GM18861 (cell line): ENCODE measurements around the gene CFAP46.
"Not testable (repeated sequence)": the region's sequence is repeated elsewhere in the genome, so short reads cannot be mapped to it uniquely, and the experiment has no call there.

Experiments
- ATAC-seq: cut with Tn5 transposase; IDR thresholded peaks from one replicate; pipeline ENCODE4 v1.9.1; 2021; ENCODE audit not compliant: unreplicated experiment

Gene CFAP46

GRCh38 chr10:132792796-132793195 is 149.6 kb downstream of the CFAP46 start:
- no peak for ATAC-seq

- not testable (repeated sequence) for ATAC-seq
Measured at GRCh38 chr10:132792099-132792498, 150.3 kb downstream of the CFAP46 start.

- ATAC-seq: no peak
Measured at GRCh38 chr10:132790934-132791829, 151.2 kb downstream of the CFAP46 start.

DNA sequence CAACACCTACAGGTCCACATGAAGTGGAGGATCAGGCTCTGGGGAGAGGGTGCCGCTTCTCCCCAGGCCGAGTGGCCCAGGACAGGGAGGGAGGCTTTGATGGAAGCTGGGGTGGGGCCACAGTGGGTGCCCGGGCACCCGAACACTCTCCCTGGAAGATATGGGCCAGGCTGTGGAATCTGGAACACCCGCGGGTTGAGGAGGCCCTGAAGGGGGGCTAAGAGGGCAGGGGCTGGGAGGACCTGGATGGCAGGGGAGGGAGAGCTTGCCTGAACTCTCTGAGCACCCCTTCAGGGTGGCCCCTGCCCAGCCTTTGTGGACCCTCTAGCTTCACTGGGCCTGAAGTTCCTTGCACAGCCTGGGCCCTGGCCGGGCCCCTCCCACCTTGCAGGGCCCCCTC is 151.9 kb downstream of the CFAP46 start:
- ATAC-seq: no peak

DNA sequence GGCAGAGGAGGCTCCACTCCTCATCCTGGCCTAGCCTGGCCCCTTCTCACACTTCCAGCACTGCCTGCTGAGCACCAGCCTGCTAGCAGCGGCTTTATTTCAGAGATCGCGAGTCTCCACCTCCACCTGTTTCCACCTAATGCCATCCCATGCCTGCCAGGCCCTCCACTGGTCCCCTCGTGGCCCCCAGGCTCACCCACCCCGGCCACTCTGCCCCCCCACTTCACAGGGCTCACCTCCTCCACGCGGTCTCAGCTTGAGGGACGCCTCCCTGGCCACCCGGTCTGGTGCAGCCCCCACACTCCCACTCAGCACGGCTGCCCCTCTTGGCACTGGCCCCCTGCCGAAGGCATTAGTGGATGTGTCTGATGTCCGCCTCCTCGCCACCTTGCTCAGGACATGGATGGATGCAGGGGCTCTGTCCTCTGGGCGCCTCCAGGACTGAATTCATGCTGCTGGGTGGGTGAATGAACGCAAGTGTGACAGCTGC is 152.7 kb downstream of the CFAP46 start:
- ATAC-seq: no peak

DNA sequence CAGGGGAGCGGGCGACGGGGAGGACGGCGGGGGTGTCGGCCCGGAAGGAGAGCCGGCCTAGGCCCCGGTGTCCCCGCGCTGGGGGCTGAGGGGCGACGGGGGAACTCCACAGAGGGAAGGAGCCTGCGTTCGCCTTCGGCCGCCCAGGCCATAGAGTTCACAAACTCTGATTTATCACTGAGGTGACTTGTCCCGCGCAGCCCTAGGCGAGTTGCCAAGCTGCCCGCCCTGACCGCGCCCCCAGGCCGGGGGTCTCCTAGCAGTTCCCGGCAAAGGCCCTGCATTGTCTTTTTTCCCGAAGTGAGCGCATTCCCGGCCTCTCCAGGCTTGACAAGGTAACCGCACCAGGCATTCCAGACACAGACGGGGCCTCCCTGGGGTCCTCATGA is 153.5 kb downstream of the CFAP46 start:
- no peak for ATAC-seq

DNA sequence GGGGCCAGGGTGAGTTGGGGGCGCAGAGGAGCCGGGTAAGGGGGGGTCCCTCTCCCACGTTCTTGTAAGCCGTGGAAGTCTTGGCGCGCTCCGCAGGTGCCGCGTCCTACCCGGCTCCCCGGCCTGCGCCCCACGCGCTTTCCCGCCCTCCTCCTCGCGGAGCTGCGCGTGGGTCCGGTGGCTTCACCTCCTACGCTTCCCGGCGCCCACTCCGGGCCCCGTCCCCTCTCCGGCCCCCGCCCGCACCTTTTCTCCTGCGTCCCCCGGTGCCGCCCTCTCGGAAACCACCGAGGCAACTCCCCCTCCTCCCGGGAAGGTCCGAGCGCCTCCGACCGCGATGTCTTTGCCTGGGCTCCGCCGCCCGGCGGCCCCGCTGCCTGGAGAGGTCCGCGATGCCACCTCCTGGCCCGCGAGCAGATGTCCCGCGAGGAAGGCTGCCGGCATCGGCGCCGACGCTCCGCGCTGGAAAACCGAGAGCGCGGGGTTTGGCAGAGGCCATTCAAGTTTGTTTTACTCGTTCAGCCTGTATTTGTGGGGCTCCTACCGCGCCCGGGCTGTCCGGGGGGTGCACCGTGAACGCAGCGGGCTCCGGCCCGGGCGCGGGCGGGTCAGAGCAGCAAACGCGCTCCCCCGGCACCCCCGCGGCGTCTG is 154.1 kb downstream of the CFAP46 start:
- ATAC-seq: no peak

- ATAC-seq: no peak
Measured at GRCh38 chr10:132787495-132788179, 154.7 kb downstream of the CFAP46 start.

DNA sequence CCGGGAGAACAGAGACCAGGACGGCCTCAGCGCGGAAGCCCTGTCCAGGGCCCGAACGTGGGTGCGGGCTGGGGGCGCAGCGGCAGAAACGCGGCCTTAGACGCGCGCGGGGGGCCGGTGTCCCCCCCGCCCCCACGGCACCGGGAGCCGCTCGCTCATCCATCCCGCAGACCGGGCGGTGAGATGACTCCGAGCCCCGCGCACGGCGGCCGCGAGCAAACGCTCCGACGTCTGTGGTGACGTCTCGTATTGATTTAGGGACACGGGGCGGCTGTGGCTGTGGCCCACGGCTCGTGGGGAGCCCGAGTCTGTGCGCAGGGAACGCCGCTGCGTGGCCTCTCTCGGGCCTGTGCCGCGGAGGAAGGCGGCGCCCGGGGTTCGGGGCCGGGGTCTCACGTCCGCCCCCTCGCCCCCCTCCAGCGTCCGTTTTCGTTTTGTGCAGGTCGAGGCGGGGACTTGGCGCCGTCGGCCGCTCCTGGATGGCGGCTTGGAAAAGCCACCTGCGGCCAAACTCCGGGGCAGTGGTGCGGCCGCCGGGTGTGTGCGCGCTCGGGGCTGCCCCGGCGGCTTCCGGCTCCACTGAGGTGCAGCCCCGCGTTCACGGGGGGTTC is 155.4 kb downstream of the CFAP46 start:
- no peak for ATAC-seq

DNA sequence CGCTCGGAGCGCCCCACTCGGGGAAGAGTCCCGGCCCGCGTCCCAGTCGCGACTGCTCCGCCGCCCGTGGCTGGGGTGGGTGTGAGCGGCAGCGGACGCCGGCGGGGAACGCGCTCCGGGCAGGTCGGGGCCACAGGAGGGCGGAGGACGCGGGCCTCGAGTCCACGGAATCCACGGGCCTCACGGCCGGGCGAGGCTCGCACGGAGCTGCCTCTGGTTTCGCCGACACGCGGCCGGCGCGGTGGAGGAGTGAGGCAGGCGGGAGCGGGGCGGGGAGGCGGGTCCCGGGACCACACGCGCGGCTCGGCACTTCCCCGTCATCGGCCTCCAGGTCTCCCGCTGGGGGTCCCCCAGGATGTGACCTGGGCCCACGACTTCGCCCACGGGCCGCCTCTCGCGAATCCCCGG is 155.9 kb downstream of the CFAP46 start:
- no peak for ATAC-seq

GRCh38 chr10:132785723-132786475 is 156.5 kb downstream of the CFAP46 start, which contains the start of gene NKX6-2:
Gene NKX6-2 (minus strand): TSS chr10:132786147. CDS start chr10:132785948, 199 bp downstream.
- no peak for ATAC-seq

DNA sequence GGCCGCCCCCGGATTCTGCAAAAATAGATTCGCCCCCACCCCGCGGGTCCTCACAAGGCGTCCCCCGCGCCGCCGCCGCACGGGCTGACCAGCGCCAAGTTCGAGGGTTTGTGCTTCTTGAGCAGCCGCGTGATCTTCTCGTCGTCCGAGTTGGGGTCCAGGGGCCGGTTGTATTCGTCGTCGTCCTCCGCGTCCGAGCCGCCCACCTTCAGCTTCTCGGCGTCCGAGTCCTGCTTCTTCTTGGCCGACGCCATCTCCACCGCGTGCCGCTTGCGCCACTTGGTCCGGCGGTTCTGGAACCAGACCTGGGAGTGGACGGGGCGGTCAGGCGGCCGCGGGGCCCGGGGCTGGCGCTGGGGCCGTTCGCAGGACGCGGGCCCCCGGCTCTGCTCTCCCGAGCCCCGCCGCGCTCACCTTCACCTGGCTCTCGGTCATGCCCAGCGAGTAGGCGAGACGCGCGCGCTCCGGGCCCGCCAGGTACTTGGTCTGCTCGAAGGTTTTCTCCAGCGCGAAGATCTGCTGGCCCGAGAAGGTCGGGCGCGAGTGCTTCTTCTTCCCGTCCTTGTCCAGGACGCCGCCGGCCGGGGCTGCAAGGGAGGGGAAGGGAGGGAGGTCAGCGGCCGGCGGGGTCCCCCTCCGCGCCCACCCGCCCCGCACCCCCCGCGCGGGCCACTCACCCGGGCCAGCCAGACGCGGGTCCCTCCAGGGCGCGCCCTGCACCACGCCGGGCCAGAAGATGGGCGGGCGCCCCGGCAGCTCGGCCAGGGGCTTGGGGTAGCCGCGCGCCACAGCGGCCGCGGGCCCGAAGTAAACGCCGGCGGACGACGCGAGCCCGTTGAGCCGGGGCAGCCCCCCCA is 157.3 kb downstream of the CFAP46 start:
- ATAC-seq: no peak

GRCh38 chr10:132783940-132784865 is 158.2 kb downstream of the CFAP46 start:
- no peak for ATAC-seq

DNA sequence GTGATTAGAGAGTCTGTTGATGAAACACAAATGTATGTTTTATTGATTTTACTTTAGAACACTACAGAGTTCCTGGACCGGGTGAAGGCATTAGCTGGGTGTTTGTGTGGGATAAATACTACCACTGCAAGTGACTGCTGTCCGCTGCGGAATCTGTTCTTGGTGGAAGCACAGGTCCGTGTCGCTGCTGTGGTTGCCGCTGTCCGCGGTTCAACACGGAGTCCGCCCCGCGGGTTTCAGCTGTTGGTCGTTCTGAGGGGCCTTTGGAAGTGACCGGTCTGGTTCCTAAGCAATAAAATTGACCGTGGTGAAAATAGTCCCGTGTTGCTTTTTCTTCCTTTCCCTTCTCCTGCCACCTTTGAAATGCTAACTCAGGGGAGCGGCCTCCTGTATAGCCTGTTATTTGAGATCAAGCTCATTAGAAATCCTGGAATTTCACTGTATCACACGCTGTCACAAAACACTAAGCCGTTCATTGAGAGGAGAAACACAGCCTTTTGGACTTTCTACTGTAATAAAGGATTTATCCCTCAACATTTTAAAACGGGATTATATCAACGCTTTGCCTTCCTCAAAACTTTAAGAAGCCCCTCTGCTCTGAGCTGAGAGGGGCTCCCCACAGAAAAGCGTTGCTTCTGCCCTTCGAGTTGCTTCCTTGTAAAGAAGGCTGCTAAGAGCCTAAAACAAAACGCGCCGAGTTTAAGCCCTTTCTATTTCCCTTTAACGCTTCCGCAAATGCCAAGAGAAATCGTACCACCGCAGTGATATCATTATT is 159.0 kb downstream of the CFAP46 start:
- ATAC-seq: no peak

- ATAC-seq: no peak
Measured at GRCh38 chr10:132781556-132781955, 160.8 kb downstream of the CFAP46 start.

GRCh38 chr10:132780356-132780755 is 162.0 kb downstream of the CFAP46 start:
- ATAC-seq: no peak

DNA sequence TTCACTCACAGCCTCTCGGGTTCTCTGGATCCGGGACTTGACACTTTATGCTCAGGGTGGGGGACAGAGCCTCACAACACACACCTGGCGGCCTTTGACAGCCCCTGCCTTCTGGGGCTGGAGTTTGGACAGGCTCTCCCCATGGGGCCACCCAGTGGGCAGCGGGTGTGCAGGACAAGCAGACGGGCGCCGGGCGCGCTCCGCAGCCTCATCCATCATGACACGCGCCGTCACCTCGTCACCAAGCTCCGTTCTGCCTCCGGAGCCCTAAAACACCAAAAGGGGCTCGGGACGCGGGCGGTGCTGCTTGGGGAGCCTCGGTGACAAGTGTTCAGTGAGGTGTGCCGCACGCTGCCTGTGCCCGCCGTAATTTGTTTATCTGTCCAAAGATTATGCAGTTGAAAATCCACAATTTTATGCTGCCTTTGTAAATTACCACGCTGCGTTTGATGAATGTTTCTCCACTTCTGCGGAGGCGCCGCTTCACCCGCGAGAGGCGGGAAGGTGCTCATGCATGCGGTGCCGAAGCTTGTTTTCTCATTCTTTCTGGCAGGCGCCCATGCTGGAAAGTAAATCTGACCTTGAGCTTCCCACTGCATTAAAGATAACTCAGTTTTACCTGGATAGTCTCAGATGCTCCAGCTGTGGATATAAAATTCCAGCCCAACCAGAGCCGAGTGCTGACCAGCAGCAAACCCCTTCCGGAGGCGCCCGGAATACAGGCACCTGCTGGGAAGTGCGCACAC is 162.6 kb downstream of the CFAP46 start:
- no peak for ATAC-seq
